GM18520 (cell line): Measurements from ENCODE around the gene SH3GL1.

Experiments used
- ATAC-seq: cut with Tn5 transposase; IDR thresholded peaks from one replicate; pipeline ENCODE4 v1.9.1; 2021; ENCODE audit not compliant: unreplicated experiment

The SH3GL1 gene

GRCh38 chr19:4322942-4323665, 77.2 kb downstream of the SH3GL1 start:
- no peak for ATAC-seq

- ATAC-seq: no peak
Measured at GRCh38 chr19:4320419-4320818, 79.9 kb downstream of the SH3GL1 start.

GRCh38 chr19:4319067-4319718, 81.2 kb downstream of the SH3GL1 start:
- ATAC-seq: no peak

- no peak for ATAC-seq
Measured at GRCh38 chr19:4318460-4318859, 81.9 kb downstream of the SH3GL1 start.

- ATAC-seq: no peak
Measured at GRCh38 chr19:4316956-4317355, 83.4 kb downstream of the SH3GL1 start.

- no peak for ATAC-seq
Measured at GRCh38 chr19:4313847-4314490, 86.4 kb downstream of the SH3GL1 start.
